Caki2 (cell line): ENCODE data around the gene ANP32B. TPM values are rescaled to one million over a fixed set of nuclear protein-coding genes. Genes with fewer than 3 reads are reported as not detected.
A peak's percentile ranks its signal among the peaks of the same experiment; 100 is the strongest.
"Not testable (repeated sequence)": the region's sequence is repeated elsewhere in the genome, so short reads cannot be mapped to it uniquely, and the experiment has no call there.

Experiments used
- DNase-seq: peaks from one replicate; pipeline ENCODE4 v3.0.0-alpha.2; 2015; ENCODE audit warnings: low read depth
- in situ Hi-C: cut with HindIII; loops from 2 replicates; pipeline ENCODE4 v1.10.0; 2016; ENCODE audit warnings: low sequenced_read_pairs, low pct_unique_long_range_greater_than_20kb, mixed read lengths
- total RNA-seq: library from RNA; depleted of rRNA; stranded (reverse); fragments of >200 nt; shearing (Covaris generic); gene quantifications from 2 replicates; pipeline ENCODE4 v1.2.3, GENCODE V29; 2014; ENCODE audit warnings: low replicate concordance; rRNA removed

Gene ANP32B
- total RNA-seq = 1.4 and 7.2 TPM in 2 replicates

- DNase-seq = peak; percentile 89
- in situ Hi-C loops = no loop called here
These were observed at the start of gene ANP32B for GRCh38 chr9:97982683-97983588. Gene ANP32B, plus strand, starts transcription at chr9:97983341. Its CDS starts 215 bp downstream, at chr9:97983556.

GRCh38 chr9:97934321-97935115 lies 48.6 kb upstream of the ANP32B start:
- in situ Hi-C loops = no loop called here
- no peak for DNase-seq

- in situ Hi-C loops = no loop called here
- no peak for DNase-seq
These were observed 47.9 kb upstream of the ANP32B start for GRCh38 chr9:97935276-97935675.

GRCh38 chr9:97936998-97937397 lies 46.1 kb upstream of the ANP32B start:
- DNase-seq = no peak
- in situ Hi-C loops = no loop called here

GRCh38 chr9:97938081-97938644 lies 45.0 kb upstream of the ANP32B start, which contains the start of gene HEMGN:
Gene HEMGN, minus strand, starts transcription at chr9:97938172. Its CDS starts 36 bp downstream, at chr9:97938136.
- no peak for DNase-seq
- in situ Hi-C loops = no loop called here

GRCh38 chr9:97940233-97940632 lies 42.9 kb upstream of the ANP32B start:
- no peak for DNase-seq
- in situ Hi-C loops = no loop called here

GRCh38 chr9:97940741-97941140 lies 42.4 kb upstream of the ANP32B start:
- DNase-seq = no peak
- in situ Hi-C loops = no loop called here

- in situ Hi-C loops = no loop called here
- DNase-seq = no peak
These were observed 41.8 kb upstream of the ANP32B start for GRCh38 chr9:97941323-97941722.

GRCh38 chr9:97943308-97943855 lies 39.8 kb upstream of the ANP32B start:
- DNase-seq = no peak
- in situ Hi-C loops = no loop called here

GRCh38 chr9:97944612-97945011 lies 38.5 kb upstream of the ANP32B start:
- in situ Hi-C loops = no loop called here
- DNase-seq = no peak

GRCh38 chr9:97945470-97945869 lies 37.7 kb upstream of the ANP32B start:
- in situ Hi-C loops, DNase-seq: not testable (repeated sequence)

GRCh38 chr9:97947094-97947493 lies 36.0 kb upstream of the ANP32B start:
- DNase-seq, in situ Hi-C loops: not testable (repeated sequence)

- in situ Hi-C loops, DNase-seq: not testable (repeated sequence)
These were observed 32.3 kb upstream of the ANP32B start for GRCh38 chr9:97950873-97951272.

GRCh38 chr9:97954550-97954989 lies 28.6 kb upstream of the ANP32B start:
- in situ Hi-C loops = no loop called here
- peak; percentile 17 for DNase-seq

- in situ Hi-C loops = no loop called here
- no peak for DNase-seq
These were observed 26.8 kb upstream of the ANP32B start for GRCh38 chr9:97956331-97956730.

GRCh38 chr9:97958812-97959511 lies 24.2 kb upstream of the ANP32B start:
- DNase-seq = no peak
- in situ Hi-C loops = no loop called here

GRCh38 chr9:97959585-97959984 lies 23.6 kb upstream of the ANP32B start:
- in situ Hi-C loops = no loop called here
- DNase-seq = no peak
